EH (cell line): ENCODE data around the gene PRG3.
A peak's percentile ranks its signal among the peaks of the same experiment; 100 is the strongest.
"Not testable (repeated sequence)": the region's sequence is repeated elsewhere in the genome, so short reads cannot be mapped to it uniquely, and the experiment has no call there.

ENCODE experiments used
- DNase-seq: peaks from one replicate; pipeline ENCODE4 v3.0.0-alpha.2; 2015; ENCODE audit warnings: low read depth

Gene PRG3

DNA sequence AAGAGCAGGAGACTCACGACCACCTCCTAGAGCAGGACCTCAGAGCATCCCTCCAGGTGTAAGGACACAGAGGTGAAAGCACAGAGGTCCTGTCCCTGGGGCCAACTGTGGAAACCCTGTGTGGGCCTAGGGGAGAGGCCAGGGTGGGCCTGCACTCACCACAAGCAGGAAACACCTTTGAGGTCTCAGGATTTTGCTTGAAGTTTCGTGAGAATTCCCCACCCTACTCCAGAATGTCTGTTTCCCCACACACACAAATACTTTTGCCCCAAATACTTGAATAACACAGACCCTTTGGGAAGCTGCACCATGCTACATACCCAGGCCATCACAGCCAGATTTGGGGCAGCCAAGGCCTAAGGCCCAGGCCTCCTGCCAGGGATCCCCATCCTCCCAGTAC is 27.8 kb upstream of the PRG3 start:
- no peak for DNase-seq

DNA sequence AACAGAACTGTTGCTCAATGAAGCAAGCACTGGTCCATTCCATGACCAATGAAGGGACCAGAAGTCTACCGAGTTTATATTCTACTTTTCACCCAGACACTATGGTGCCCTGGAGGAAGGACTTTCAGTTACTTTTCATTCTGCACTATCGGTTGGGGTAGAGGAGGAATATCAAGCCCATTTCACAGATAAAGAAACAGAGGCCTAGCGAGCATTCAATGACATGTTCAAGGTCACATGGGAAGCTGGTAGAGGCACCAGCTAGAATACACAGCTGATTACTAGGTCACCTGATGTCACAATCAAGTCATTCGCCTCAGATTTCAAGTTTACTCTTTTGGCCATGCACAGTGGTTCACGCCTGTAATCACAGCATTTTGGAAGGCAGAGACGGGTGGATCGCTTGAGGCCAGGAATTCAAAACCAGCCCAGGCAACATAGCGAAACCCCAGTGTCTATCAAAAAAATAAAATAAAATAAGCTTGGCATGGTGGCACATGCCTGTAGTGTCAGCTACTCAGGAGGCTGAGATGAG is 27.1 kb upstream of the PRG3 start:
- DNase-seq = no peak

DNA sequence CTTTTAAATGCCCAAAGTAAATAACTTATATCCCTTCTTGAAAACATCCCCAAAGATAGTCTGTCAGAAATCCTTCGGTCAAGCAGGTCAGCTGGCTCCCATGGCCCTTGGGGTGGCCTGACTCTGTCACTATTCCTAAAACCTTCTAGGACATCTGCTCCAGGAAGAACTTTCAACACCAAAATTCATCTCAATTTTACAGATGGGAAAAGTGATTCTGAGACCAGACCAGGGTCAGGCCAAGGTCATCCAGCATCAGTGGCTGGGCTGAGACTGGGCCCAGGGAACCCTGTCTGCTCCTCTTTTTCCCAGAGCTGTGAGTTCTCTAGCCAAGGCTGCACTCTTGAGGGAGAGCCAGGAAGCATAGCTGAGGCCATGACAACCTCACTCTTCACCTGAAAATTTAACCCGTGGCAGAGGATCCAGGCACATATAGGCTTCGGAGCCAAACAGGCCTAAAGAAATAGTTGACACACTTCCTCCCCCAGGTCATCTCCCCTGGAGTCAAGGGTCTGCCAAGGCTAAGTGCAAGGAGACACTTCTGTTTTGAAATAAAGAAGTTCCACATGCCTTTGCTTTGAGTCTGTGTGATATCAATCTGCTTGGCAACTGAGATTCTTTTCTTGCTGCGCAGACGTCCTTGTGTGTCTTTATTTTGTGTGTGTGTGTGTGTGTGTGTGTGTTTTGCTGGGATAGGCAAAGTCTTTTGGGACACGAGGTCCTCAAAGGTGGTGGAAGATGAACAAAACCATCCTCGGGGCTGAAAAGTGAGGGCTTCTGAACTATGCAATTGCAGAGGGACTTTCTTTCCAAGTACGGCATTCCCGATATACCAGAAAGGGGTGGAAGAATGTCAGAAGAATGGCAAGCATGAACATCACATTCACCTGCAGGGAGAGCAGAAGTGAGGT is 26.3 kb upstream of the PRG3 start:
- DNase-seq = no peak

DNA sequence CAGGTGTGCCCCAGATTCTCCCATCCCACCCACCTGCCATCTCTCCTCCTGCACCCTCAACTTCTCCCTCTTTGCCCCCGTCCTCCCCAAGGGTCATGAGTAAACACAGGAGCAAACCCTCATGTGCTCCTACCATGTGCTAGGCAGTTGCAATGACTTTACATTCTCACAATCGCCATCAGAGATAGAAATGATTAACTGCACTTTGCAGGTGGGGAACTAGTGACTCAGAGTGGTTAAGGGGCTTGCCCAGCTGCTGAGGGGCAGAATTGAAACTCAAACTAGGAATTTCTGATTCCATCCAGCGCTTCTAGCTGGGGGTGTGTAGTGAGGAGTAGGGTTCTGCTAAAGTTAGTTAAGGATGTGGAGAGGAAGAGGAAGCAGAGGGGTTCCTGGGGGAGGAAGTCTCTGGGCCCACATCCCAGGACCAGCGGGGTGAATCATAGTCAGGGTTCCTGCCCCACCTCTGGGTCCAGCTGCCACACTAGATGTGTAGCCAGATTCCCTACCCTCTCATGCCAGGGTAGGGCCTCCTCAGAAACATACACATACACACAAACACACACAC is 25.5 kb upstream of the PRG3 start:
- no peak for DNase-seq

DNA sequence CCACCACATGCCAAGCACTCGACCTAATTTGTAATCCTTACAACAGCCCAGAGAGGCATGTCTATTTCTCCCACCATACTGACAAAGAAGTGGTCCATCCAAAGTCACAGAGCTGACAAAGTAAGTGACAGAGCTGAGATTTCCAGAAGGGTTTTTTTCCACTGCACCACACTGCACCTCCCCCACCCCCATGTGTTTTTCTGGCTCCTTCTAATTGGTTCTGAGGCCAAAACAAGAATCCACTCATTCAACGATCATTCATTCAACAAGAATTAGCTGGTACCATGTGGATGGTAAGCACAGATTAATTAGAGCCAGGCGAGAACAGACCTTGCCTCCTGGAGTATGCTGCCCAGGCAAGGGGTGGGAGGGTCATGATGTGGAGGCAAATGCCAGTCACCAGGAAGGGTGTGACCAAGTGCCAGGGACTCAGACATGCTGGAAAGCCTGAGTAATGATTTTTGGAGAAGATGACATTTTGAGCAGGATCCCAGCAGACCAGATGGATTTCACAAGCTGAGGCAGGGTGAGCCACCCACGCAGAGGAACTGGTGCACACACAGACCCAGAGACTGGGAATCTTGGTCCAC is 24.4 kb upstream of the PRG3 start:
- no peak for DNase-seq

DNA sequence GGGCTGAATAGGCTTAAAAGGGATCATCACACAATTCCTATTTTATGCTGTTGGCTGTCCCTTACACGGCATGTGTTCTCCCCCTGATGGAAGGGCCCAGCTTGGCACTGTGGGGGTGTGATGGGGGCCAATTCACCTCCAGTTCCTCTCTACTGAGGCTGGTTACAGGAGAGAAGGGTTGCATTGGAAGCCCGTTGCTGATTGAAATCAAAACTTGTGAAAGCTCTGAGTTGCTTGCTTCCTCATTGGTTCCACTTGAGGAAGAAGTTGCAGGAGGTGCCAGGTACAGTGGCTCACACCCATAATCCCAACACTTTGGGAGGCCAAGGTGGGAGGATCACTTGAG is 22.8 kb upstream of the PRG3 start:
- no peak for DNase-seq

DNA sequence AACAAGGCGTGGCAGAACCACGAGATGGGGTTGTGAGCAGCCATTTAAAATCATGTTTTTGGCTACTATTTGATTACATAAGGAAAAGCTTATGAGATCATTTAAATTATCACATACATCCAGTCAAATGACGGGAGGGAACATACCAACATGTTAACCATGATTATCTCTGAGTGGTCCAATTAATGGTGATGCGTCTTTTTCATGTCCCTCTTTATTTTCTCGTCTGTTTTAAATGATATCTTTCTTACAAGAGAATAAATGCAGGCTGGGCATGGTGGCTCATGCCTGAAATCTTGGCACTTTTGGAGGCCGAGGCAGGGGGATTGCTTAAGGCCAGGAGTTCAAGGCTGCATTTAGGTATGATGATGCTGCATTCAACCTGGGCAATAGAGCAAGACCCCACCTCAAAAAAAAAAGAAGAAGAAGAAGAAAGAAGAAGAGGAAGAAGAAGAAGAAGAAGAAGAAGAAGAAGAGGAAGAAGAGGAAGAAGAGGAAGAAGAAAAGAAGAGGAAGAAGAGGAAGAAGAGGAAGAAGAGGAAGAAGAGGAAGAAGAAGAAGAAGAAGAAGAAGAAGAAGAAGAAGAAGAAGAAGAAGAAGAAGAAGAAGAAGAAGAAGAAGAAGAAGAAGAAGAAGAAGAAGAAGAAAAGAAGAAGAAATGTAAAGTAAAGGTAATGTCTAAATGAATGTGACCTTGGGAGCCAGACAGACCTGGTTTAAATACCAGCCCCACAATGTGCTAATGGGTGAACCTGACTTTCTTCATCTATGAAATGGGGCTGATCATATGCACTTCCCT is 22.3 kb upstream of the PRG3 start:
- not testable (repeated sequence) for DNase-seq

DNA sequence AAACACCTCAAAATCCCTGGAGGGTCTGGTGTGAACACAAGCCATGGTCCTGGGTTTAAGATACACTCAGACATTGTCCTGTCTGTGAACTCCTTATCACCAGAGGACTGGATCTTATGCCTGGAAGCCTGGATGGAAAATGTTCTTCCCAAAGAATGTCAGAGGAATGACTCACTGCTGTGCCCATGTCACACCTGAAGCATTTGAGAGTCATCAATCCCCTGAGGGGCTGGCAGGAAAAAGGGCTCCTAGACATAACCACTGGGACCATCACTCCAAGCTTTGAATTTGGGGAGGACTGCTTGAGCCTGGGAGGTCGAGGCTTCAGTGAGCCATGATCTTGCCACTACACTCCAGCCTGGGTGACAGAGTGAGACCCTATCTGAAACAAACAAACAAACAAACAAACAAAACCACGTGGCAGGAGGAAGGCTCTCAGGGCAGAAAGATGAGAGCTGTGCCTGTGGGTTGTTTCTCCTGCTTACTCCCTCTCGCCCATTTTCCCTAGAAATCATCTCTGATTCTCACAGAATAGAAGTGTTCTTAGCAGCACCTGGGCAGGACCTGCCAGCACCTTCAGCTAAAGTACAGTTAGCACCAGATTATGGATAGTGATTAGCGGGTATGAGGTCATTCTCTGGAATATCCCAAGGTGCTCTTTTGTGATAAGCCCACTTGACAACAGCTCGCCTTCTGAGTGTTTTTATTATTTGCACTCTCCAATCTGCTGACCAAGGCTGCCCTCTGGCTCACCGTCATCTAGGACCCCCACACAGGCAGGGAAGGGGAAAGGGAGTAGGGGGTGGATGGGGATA is 21.4 kb upstream of the PRG3 start:
- DNase-seq = peak; percentile 23

DNA sequence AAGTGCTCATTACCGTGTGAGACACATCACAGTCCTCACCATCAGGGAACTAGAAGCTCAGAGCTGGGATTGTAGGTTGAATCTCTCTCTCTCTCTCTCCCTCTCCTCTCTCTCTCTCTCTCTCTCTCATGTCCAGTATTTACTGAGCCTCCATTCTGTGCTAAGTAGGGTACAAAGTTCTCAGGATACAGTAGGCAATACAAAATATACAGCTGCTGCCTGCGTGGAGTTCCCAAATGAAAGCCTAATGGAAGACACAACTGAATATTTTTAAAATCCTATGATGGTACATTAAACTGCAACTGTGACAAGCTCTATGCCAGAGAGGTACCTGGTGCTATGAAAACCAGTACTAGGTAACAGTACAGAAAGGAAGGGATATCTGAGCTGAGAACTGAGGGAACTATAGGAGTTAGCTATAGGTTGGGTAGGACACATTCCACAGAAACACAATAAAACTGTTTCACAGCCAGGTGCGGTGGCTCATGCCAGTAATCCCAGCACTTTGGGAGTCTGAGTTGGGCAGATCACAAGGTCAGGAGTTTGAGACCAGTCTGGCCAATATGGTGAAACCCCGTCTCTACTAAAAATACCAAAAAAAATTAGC is 19.1 kb upstream of the PRG3 start:
- no peak for DNase-seq

DNA sequence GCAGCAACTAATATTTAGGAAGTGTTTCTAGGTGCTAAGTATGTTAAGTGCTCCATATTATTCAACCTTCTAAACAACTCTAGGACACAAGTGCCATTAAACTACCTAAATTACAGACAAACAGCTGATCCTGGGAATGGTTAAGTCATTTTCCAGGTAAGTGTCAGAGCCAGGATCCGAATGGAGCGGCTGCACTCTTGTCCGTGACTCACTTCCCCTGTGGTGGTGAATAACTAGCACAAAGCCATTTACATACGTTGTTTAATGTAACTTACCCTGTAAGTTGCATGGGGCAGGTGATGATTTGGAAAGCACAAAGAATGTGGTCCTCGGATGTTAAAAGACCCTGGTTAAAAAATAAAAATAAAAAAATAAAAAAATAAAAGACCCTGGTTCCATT is 18.3 kb upstream of the PRG3 start:
- DNase-seq = no peak

DNA sequence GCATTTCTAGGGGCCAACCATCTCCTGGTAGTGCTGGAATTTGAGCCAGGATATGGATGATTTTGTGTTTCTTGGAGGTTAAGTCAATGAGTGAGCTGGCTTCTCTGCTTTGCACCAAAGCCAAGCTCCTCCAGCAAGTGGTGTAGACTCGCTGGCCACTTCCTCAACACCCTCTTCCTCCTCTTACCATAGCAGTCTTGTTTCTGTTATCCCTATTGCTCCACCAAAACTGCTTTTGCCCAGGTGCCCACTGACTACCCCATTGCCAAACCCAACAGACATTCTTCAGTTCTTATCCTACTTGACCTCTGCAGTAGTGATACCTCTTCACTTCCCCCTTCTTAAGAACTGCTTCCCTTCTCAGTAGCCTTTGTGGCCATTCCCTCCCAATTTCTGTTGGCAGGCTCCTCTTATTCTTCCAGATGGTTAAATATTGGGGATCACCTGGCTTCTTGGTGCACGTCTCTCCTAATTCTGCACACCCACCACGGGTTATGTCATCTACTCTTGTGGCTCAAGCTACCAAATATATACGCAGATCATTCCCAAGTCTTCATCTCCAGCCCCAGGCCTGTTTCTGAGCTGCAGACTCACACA is 16.5 kb upstream of the PRG3 start:
- no peak for DNase-seq

DNA sequence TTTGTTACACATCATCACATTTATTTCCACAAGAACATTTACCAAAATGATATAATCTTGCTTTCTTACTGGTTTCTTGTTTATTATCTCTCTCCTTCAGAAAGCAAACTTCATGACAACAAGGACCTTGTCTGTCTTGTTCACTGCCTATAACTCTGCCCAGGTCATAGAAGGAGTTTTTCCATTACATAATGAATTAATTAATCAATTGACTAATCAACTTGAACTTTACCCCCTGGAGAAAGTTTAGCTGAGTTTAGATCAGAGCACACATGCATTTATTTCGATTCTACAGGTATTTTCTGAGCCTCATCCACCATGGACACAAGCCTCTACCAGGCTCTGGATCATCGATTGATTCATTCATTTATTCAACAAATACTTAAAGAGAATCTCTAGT is 15.8 kb upstream of the PRG3 start:
- DNase-seq = no peak

DNA sequence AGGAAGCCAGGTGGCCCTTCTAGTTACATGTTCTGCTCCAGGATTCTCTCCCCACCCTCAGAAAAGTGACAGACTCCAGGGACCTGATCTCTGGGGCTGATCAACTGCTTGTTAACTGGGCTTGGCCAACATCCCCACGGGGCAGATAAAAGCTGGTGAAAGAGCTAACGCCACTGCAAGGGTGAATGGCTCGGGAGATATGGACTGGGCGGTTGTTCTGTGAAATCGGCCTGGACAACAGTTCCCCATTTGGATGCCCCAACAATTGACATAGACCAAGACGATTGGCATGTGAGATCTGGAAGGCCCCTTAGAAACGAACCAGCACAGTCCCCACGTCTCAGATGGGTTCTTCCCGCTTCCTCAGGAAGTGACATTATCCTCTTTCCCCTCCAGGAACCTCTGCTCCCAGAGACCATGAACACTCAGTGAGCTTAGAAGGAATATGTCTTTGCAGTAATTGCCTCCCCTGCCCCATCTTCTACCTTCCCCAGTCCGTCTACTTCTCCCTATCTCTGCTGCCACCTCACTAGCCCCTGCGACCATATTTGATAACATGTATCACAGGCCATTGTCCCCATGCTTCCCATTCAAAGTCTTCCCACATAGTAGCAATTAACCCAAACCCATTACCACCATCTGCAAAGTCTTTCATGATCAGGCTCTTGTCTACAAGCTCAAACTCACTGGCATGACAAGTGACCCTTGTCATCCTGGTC is 15.1 kb upstream of the PRG3 start:
- DNase-seq = no peak

DNA sequence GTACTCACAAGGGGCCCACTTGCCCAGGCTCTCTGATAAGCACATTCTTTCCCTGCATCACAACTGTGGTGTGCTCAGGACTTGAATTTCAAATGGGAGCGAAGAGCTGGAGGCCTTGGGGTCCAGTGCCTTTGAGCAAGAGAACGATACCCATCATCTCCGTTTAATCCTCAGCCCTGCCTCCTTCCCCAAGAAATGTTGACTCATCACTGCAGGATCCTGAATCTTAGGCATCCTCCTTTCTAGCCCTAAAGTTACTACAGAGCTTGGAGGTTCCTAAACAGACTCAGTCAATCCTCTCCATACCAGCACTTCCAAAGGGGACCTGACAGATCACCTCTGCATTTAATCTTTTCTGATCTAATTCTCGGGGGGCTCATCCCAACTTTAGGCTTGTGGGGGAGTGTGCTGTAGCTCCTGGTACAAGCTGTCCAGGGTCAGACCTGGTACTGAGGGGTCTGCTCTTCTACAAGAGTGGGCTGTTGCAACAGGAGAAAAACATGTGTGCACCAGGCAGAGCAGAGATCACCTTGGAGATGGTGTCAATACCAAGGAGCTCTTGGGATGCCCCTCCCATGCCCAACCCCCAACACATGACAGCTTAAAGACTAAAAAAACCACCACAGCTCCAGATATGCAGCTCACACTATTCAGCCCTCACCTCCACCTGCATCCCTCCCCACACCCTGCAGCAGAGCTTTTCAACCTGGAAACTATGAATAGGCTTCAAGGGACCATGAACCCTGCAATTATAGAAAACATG is 13.4 kb upstream of the PRG3 start:
- DNase-seq = no peak

DNA sequence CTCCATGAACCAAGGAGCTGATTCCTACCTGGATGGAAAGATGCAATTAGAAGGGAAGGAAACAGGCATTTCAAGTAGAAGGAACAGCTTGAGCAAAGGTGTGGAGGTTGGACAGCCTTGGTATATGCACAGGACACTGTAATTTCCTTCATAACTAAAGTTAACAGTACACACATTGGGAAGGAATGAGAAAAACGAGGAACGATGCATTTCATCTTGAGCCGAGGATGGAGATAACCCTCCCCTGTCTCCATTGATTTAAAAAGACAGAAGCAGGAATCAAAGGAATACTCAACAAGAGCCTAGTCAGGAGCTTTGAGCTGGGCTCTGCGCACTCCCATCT is 11.8 kb upstream of the PRG3 start:
- DNase-seq = no peak

DNA sequence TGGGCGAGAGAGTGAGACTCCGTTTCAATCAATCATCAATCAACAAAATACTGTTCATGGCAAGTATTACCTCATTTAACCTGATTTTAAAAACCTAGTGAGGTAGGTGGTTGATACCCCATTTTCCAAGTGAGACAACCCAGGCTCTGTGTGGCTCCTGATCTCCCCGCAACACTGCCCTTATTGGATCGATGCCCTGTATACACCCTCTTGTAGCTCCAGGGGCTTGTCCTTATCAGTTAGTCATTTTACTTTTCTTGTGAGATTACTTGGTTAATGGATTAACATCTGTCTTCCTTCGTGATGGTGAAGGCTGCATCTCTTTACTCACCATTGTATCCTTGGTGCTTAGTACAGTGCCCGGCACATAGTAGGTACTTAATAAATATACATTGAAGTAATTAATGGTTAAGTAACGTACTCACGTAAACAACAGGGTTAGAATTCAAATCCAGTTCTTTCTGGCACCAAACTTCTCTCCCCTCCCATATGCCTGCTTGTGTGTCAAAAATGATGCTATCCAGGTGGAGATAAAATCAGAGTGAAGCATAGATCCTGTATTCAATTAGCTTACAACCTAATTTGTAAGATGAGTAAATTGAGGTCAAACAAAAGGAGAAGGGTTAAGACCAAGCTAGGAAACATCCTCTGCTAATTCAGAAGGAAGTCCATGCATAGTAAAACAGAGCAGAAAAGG is 11.3 kb upstream of the PRG3 start:
- no peak for DNase-seq

DNA sequence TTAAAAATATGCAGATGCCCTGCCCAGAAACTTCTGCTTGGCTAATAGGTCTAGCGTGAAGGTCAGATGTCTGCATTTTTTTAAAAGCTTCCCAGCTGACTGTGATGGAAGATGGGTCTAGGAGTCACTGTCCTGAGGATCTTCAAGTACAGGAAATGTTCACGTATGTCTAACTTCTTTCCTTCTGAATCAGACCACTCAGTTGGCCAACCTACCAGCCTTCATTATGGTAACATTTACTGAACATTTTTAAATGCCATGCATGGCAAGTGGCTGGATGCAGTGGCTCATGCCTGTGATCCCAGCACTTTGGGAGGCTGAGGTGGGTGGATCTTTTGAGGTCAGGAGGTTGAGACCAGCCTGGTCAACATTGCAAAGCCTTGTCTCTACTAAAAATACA is 10.6 kb upstream of the PRG3 start:
- DNase-seq = peak; percentile 9

DNA sequence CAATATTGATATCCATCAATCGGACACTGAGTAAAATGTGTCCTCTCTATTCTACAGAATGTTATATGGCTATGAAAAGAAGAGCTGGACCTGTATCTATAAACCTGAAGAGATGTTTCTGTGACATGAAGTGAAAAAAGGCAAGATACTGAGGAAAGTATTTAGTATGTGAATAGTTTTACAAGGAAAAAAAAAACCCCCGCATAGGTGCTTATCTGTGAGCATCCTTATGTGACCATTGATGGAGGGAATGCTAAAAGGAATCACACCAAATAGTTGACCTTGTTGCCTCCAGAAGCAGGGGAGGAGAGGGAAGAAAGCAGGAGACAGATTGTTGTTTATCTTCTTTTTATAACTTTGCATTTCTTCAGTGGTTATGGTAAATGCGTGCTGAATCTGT is 10.2 kb upstream of the PRG3 start:
- no peak for DNase-seq

DNA sequence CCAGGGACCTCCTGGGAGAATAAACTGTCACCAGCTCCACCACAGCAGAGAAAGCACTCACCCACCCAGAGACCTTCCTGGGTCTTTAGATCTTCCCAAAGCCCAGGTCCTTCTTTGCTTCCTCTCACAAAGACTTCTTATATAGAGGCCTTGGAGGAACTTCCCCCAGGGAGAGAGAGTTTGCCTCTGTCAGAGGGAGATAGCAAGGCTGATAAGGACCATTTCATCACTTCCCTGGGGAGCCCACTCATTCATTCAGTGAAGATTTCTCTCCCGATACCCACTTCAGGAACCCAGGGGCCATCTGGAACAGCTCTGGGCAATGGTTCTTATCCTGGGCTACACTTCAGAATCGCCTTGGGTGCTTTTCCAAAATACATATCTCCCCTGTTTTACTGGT is 9.6 kb upstream of the PRG3 start, which contains the start of gene PRG2:
PRG2 (minus strand) TSS at position 116 of the 400 bp plus-strand sequence. CDS start 706 bp downstream, outside the sequence.
- no peak for DNase-seq
